NCI-H2107 treated with DMSO at 0.1 percent for 48 hours (cell line): ENCODE data around the gene NR3C2.
"Not testable (repeated sequence)": the region's sequence is repeated elsewhere in the genome, so short reads cannot be mapped to it uniquely, and the experiment has no call there.

Experiments used
- DNase-seq: peaks from one replicate; lab custom pipeline; 2025; ENCODE audit not compliant: unreplicated experiment; lab: John Stamatoyannopoulos, UW

The NR3C2 gene

GRCh38 chr4:148225639-148226038 is 216.6 kb downstream of the NR3C2 start:
- DNase-seq: no peak

DNA sequence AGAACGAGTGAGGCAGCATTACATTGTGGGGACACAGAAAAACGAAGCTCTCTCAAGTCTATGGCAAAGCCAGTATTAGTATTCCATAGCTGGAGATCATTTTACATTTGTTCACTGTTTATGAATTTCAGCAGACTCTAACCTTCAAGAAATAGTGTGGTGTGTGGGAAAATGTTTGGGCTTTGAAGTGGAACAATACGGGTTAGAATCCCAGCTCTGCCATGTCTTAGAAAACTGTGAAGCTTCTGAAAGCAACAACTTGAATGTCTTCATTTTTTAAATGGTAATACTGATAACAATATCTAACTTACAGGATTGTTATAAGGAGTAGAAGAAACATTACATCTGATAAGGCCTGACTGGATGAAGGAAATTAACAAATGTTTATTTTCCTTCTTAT is 217.7 kb downstream of the NR3C2 start:
- no peak for DNase-seq

DNA sequence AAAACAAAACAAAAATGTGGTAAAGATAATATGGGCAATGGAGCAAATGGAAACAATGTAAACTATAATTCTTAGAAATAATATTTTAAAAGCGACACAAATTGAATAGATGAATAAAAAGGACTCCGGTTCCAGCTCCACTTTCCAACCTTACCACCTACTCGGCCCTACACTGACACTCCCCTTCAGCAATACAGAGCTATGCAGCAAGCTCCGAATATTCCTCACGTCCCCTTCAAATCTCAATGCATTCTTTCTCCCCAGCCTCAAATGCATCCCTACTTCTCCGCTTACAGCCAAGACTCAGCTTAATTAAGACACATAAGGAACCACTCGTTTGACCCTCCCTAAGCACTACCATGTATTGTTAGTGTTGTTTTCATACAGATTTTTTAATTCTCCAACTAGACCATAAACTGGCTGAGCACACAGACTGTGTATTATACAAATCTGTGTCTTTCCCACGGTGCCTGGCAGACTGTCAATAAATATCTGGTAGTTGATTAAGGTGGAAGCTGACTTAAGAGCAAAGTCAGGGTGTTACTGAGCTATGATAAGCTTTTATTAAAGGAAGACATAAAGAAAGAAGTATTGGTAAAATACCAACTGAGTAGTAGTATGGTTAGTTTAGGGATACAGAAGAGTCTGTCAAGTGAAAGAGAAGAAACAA is 219.1 kb downstream of the NR3C2 start:
- DNase-seq: no peak

GRCh38 chr4:148216866-148217814 is 225.1 kb downstream of the NR3C2 start:
- DNase-seq: no peak

DNA sequence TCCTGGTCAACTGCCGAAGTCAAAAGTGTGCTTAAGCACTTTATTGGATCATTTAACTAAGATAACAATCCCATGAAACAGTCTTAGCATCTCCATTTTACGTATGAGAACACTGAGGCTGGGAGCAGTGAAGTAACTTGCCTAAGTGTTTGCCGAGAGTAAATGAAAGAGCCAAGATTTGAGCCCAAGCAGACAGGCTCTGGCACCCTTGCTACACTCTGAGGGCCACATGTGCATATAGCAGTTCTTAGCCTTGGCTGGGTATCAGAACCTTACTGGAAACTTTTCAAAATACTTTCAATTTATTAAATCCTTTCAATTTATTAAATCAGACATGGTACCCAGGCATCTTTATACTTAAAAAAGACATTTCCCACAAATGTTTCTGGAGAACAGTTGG is 225.9 kb downstream of the NR3C2 start:
- DNase-seq: no peak

GRCh38 chr4:148215202-148215601 is 227.0 kb downstream of the NR3C2 start:
- DNase-seq: no peak

DNA sequence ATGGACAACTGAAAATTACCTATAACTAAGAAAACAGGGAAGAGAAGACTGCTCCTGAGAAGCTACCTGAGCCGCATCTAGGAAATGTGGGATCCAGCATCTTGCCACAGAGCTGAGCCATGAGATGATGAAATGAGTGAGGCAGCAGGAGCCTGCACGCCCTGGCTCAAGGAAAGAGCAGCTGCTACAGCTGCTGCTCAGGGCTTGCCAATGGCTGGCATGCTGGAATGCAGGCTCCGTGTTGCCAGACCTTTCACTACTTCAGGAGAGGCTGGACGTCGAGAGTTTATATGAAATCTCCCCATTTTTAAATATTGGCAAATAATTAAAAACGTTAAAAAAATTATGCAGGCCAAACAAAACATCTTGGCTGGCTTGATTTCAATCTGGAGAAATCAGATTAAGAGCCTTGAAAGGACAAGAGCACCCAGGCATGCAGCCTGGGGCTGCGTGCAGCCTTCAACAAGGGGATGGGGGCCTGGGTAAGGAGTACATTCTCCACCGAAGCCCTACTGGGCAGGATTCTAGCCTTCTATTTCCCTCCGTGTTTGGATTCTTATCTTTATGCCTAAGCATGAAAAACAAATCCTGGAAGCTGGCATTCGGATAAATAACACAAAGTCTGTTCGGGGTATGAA is 227.6 kb downstream of the NR3C2 start:
- no peak for DNase-seq

GRCh38 chr4:148211533-148211932 is 230.7 kb downstream of the NR3C2 start:
- DNase-seq: no peak

DNA sequence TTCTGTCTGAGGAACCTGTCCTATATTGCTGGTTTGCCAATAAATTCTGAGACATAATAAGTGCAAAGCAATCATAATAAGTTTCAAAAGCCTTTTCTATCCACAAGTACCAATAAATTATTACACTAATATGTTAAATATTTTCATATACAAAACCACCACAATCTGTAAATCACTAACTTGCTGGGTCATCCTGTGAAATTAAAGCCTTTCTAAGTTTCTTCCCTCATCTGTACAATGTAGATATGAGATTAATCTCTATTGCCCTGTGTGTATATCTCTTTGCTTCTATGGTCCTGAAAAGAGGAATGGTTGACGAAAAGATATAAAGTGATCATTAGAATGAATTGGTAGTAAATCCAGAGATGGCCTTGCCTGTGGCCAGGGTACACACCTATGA is 231.6 kb downstream of the NR3C2 start:
- no peak for DNase-seq

DNA sequence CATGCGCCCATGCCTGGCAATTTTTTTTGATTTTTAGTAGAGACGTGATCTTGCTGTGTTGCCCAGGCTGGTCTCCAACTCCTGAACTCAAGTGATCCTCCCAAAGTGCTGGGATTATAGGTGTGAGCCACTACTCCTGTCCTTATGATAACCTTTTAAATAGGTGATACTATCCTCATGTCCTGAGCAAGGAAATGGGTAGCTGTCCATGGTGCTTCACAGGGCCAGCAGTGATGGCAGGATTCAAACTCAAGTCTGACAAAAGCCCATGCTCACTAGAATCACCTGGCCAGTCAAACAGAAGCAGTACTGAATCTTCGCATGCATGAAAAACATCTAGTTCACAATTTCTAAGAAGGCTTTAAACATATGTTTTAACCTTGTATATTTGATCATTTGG is 235.1 kb downstream of the NR3C2 start:
- no peak for DNase-seq

DNA sequence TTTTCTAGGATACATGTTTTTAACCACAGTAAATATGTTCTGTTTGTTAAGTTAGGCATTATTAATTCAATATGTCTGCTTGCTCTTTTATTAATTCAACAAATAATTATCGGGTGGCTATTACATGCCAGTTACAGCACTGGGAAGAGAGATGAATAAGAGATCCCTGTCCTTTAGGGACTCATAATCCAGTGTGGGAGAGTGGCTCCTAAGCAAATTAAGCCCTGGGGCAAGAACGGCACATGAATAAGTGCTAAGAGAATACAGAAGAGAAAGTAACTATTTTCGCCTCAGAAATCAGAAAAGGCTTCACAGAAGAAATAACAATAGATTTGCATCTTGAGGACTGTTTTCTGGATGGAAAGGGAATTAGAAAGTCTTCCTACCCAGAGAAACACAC is 236.7 kb downstream of the NR3C2 start:
- DNase-seq: no peak

GRCh38 chr4:148204892-148205291 is 237.3 kb downstream of the NR3C2 start:
- DNase-seq: no peak

DNA sequence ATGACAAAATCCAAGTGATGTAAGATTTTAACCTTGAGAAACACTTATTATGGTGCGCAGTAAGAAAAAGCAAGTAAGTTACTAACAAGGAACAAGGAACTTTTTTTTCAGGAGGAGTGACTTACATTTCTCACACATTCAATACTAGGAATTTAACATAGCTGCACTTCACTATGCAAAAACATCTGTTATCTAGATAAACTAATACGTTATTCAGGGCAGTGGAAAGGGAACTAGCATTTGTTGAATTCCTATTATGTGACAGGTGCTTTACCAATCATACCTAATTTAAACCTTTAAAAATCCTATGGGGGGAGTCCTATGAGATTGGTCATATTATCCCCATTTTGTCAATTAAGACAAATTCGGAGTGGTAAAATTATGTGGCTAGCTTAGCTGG is 238.0 kb downstream of the NR3C2 start:
- DNase-seq: no peak

DNA sequence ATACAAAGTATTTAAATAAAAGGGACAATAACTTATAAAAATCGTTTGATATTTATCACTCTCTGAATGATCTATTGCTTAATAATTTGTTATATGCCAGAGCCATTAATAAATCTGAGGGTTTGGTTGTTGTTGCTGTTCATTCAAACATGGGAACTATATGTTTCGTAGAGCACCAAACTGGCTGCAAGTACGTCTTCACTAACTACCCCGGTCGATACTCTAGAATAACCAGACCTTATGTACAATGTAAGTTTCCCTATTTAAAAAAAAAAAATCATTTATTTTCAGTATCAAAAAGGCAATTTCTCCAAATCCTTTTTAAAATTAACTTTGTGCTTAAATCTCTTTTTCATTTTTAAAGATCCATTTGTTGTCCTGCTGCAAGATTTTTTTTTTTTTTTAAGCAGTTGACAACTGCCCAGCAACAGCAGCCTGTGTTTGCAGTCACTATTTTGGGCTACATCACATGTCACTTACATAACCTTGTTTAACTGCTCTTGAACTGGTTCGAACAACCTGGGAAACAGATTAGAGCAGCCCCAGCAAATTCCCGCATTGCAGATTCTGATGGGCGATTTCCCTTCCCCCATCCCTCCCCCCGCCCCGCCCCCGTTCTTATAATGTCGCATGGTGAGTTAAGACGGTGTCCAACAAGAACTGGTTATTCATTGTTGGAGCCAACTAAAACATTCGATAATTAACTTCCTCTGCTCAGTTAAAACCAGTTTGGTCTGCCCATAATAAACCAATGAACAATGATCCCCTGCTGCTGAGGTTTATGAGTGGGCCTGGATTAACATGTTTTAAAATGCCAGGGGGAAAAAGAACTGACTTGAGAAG is 238.9 kb downstream of the NR3C2 start:
- DNase-seq: no peak

DNA sequence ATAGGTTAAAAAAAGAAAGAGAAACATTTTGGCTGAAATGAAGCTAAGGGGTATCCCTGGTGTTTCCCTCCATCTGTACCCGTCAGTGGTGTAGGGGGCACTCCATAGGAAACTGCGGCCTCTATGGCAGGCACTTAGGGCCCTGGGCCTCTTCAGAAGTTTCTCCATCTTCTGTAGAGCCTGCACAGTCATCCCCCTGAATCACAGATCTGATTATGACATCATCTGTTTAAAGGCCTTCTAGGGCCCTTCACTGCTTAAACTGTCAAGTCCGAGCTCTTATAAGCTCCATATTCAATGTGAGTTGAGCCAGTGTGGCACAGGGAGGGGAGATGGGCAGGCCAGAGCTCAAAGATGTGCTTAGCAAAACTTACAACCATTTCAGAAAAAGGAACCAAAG is 241.3 kb downstream of the NR3C2 start:
- DNase-seq: no peak

DNA sequence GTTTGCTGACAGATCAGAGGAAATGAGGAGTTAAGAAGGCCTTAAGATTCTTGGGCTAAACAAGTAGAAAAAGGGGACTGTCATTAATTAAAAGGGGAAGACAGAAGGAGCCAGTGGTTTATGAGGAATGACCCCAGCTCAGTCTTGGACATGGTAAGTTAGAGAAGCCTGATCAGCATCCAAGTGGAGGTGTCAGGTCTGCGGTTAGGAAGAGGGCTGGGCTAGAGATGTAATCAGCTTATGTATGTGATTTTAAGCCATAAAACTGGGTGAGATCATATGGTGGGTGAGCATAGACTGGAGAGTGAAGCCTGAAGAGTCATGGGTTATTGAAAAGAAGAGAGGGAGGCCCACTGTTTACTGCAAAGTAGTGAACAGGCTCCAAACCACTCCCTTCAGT is 246.1 kb downstream of the NR3C2 start:
- no peak for DNase-seq

GRCh38 chr4:148192526-148192925 is 249.7 kb downstream of the NR3C2 start:
- DNase-seq: no peak

GRCh38 chr4:148187454-148188222 is 254.6 kb downstream of the NR3C2 start:
- not testable (repeated sequence) for DNase-seq

DNA sequence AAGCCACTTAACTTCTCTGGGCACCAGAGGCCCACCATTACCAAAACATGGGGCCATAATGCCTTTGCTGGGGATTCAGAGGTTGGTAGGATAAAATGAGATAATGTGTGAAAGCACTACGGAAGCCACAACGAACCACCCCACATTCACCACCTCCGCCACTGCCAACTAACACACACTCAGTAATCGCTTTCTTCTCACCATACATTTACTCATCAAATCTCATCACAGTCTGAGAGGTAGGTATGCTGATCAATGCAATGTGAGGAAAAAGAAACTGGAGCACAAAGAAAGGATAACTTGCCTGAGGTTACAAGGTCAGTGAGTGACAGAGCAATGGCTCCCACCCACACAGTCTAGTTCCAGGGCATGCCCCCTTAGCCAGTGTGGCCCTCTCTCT is 257.3 kb downstream of the NR3C2 start:
- no peak for DNase-seq

DNA sequence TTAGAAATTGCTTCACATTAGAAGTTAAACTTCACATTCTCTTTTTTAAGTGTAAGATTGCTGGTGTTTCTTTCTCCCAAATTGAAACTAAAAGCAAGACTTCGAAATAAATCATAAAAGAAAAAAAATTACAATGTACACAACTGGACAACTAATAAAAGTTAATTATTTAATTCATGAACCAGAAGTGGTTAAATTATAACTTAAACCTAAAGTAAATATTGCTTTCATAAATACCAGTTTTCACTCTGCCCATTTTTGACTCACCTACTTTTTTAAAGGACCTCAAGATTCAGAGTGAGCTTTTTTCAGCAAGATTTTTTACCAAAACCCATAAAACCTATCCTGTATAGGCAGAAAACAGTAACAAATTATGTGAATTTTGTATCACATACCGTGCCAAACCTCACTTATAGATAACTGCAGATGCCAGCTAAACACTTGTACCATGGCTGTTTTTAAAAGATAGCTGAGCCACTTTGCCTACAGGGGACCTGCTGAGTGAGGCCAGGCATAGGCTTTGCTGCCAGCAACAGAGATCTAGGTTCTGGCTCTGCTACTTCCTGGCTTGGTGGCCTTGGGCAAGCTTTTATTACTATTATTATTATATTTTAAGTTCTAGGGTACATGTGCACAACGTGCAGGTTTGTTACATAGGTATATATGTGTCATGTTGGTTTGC is 259.8 kb downstream of the NR3C2 start:
- DNase-seq: no peak
